ENCODE measurements around the gene BACH2.
"Not testable (repeated sequence)": the region's sequence is repeated elsewhere in the genome, so short reads cannot be mapped to it uniquely, and the experiment has no call there.

Gene BACH2

GRCh38 chr6:90184334-90185298 is 112.0 kb downstream of the BACH2 start:
- DNase-seq (ENCODE audit: low read depth in 2 of 2) = no peak

GRCh38 chr6:90183587-90184333 is 112.9 kb downstream of the BACH2 start:
- DNase-seq (ENCODE audit: low read depth in 2 of 2) = no peak

GRCh38 chr6:90180526-90180925 is 116.1 kb downstream of the BACH2 start:
- no peak for DNase-seq (ENCODE audit: low read depth in 2 of 2)

- no peak for DNase-seq (ENCODE audit: low read depth in 2 of 2)
Measured at GRCh38 chr6:90179190-90180169, 117.2 kb downstream of the BACH2 start.

- no peak for DNase-seq (ENCODE audit: low read depth in 2 of 2)
Measured at GRCh38 chr6:90178384-90178855, 118.2 kb downstream of the BACH2 start.

- DNase-seq (ENCODE audit: low read depth in 2 of 2) = no peak
Measured at GRCh38 chr6:90177544-90178383, 118.9 kb downstream of the BACH2 start.

GRCh38 chr6:90175627-90176538 is 120.8 kb downstream of the BACH2 start:
- peak; percentile 57 to 60 for DNase-seq (ENCODE audit: low read depth in 2 of 2)

GRCh38 chr6:90173262-90173925 is 123.2 kb downstream of the BACH2 start:
- no peak for DNase-seq (ENCODE audit: low read depth in 2 of 2)

- no peak for DNase-seq (ENCODE audit: low read depth in 2 of 2)
Measured at GRCh38 chr6:90170601-90171000, 126.0 kb downstream of the BACH2 start.

GRCh38 chr6:90169374-90169773 is 127.3 kb downstream of the BACH2 start:
- DNase-seq (ENCODE audit: low read depth in 2 of 2) = no peak

GRCh38 chr6:90168693-90169131 is 127.9 kb downstream of the BACH2 start:
- DNase-seq (ENCODE audit: low read depth in 2 of 2) = no peak

GRCh38 chr6:90167514-90168379 is 128.9 kb downstream of the BACH2 start:
- DNase-seq (ENCODE audit: low read depth in 2 of 2) = no peak

- not testable (repeated sequence) for DNase-seq (ENCODE audit: low read depth in 2 of 2)
Measured at GRCh38 chr6:90166155-90166924, 130.3 kb downstream of the BACH2 start.

- no peak for DNase-seq (ENCODE audit: low read depth in 2 of 2)
Measured at GRCh38 chr6:90162648-90163387, 133.8 kb downstream of the BACH2 start.

GRCh38 chr6:90160013-90160412 is 136.6 kb downstream of the BACH2 start:
- DNase-seq (ENCODE audit: low read depth in 2 of 2) = no peak

GRCh38 chr6:90159452-90159851 is 137.2 kb downstream of the BACH2 start:
- DNase-seq (ENCODE audit: low read depth in 2 of 2) = no peak
